GM20431 (cell line): ENCODE results near the gene HOXA6.

Experiments
- in situ Hi-C: fragments of 300-500 bp; cut with MseI, MboI; formaldehyde crosslinking; loops from one replicate; pipeline ENCODE4 v1.15.0; 2020; ENCODE audit warnings: low sequenced_read_pairs; ENCODE audit not compliant: unreplicated experiment

HOXA6 gene

GRCh38 chr7:27143023-27143949, 4.3 kb downstream of the HOXA6 start, which contains the start of gene HOXA5:
Gene HOXA5 (minus strand): TSS chr7:27143681. CDS start chr7:27143607, 74 bp downstream.
- in situ Hi-C loops, result no loop called here

GRCh38 chr7:27142580-27143022, 5.0 kb downstream of the HOXA6 start:
- in situ Hi-C loops, result no loop called here

GRCh38 chr7:27141923-27142579, 5.5 kb downstream of the HOXA6 start:
- in situ Hi-C loops, result no loop called here

GRCh38 chr7:27141137-27141922, 6.2 kb downstream of the HOXA6 start:
- in situ Hi-C loops, result no loop called here

- in situ Hi-C loops, result no loop called here
Observed at GRCh38 chr7:27140126-27140857, 7.3 kb downstream of the HOXA6 start.

- in situ Hi-C loops, result no loop called here
Observed at GRCh38 chr7:27139334-27140125, 8.0 kb downstream of the HOXA6 start.

- in situ Hi-C loops, result no loop called here
Observed at GRCh38 chr7:27138985-27139333, 8.6 kb downstream of the HOXA6 start.

GRCh38 chr7:27138472-27138871, 9.1 kb downstream of the HOXA6 start:
- in situ Hi-C loops, result no loop called here

GRCh38 chr7:27137640-27138315, 9.8 kb downstream of the HOXA6 start:
- in situ Hi-C loops, result no loop called here

- in situ Hi-C loops, result no loop called here
Observed at GRCh38 chr7:27134392-27134791, 13.2 kb downstream of the HOXA6 start.

- in situ Hi-C loops, result no loop called here
Observed at GRCh38 chr7:27133409-27134231, 14.0 kb downstream of the HOXA6 start.

- in situ Hi-C loops, result no loop called here
Observed at GRCh38 chr7:27132978-27133377, 14.6 kb downstream of the HOXA6 start.

- in situ Hi-C loops, result no loop called here
Observed at GRCh38 chr7:27132214-27132613, 15.4 kb downstream of the HOXA6 start.

GRCh38 chr7:27131390-27131819, 16.2 kb downstream of the HOXA6 start:
- in situ Hi-C loops, result no loop called here

GRCh38 chr7:27130540-27131389, 16.8 kb downstream of the HOXA6 start, which contains the start of gene HOXA4:
Gene HOXA4 (minus strand): TSS chr7:27130757. CDS start chr7:27130733, 24 bp downstream.
- in situ Hi-C loops, result no loop called here

- in situ Hi-C loops, result no loop called here
Observed at GRCh38 chr7:27129729-27130539, 17.6 kb downstream of the HOXA6 start.
